HG03064 (cell line): ENCODE measurements around the gene M1AP.

ENCODE experiments used
- ATAC-seq: cut with Tn5 transposase; IDR thresholded peaks from one replicate; pipeline ENCODE4 v1.9.1; 2021; ENCODE audit warnings: low read depth; ENCODE audit not compliant: unreplicated experiment

M1AP gene

DNA sequence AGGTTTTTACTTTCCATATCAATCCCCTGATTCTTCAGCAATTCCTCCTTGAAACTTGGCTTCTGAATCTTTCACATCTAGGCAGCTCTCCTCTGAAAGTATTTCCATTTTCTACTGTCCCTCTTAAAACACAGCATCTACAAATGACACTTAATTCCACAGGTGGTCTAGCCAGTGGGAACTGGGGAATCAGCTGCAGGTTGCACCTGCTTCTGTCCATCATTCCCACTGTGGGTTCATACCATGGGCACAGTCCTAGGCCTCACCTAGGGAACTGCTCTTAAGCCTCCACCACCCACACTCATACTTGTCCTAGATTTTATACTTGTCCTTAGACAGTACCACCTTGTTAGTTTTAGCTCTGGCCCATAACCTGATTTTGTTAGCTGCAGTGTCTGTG, 96.6 kb downstream of the M1AP start:
- ATAC-seq = no peak

- ATAC-seq = no peak
Measured at GRCh38 chr2:74550231-74550630, 97.9 kb downstream of the M1AP start.

DNA sequence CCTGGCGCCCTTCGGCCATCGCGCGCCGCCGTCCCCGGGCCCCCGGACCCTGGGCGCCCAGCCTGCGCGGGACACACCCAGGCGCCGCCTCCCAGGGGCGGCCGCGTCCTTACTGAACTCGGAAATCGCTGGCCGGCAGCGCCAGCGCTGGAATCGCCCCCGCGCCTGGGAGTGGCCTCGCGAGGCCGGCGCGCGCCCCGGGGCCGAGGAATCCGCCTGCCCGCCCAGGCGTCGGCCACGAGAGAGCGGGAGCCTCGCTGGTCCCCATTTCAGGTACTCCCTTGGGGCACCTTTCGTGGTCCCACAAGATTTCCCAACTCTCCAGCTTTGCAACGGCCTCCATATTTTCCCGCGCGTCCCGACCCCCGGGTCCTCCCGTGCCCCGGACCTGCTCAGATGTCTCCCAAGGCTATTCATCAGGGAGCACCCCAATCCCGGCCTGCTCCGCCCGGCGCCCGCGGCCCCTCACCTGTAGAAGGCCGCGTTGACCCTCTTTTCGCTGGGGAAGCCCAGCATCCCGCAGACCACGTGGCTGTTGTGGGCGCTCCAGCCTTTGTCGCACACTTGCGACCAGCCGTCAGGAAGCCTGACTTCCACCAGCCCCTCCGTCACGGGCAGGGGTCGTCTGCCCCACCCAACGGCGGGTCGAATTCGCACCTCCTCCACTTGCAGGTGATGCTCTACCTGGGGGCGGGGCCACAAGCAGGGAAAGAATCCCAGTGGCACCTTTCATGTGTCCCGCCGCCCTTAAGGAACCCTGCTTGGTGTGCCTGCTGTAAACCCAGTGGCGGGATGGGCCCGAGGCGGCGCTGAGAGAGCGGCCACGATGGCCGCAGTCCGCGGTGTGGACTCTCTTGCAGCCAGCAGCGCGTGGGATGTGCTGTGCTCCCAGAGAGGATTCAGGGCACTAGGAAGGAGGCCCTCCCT, 99.0 kb downstream of the M1AP start:
- ATAC-seq = no peak

- ATAC-seq = no peak
Measured at GRCh38 chr2:74548285-74548899, 99.7 kb downstream of the M1AP start.

DNA sequence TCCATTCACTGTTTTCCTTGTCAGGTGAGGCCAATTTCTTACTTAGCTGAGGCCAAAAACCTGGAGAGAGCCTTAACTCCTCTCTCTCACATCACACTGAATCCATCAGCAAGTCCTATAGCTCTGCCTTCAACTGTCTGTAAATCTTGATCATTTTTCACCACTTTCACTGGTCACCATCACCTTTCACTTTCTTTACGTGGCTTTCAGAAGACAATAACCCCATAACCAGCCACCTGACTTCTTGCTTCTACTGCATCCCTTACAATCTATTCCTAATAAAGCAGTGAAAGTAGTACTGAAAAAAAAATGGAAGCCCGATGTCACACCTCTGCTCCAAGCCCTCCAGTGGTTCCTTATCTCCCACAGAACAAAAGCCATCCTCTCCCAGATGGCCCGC, 102.1 kb downstream of the M1AP start:
- ATAC-seq = no peak

DNA sequence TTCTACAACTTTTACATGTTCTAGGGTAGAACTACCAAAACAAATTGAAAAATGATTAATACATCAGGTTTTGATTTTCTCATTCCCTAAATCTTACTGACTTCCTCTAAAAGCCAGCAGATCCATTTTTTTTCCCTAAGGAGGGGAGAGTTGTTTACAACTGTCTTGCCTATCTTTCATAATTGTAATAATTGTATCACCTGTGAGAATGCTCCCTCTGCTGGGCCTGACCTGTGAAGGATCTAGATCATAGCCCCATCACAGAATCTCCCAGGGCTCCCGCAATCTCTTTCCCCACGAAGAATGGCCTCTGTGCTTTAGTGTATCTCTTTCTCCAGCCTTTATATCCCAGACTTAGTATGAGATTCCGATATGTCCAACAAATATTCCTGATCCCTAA, 103.5 kb downstream of the M1AP start:
- no peak for ATAC-seq

GRCh38 chr2:74542978-74543377, 105.2 kb downstream of the M1AP start:
- ATAC-seq = no peak

- no peak for ATAC-seq
Measured at GRCh38 chr2:74540291-74540690, 107.8 kb downstream of the M1AP start.

GRCh38 chr2:74538881-74539339, 109.2 kb downstream of the M1AP start:
- no peak for ATAC-seq

DNA sequence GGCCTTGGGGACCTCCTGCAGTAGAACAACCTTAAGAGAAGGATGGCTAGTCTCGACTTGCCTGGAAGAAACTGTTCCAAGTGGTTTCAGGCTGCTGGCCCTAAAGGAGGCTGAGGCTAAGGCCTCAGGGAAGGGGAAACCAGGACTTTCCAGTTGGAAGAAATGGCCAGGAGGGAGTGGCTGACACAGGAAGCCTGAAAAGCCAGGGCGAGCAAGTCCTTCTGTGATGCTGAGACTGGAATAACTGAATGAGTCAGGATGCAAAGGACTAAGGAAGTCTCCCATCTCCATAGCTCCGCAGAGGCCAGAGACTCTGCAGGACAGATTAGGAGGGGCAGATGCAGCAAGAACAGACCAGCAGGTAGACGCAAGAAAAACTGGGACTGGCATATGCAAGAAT, 111.0 kb downstream of the M1AP start:
- ATAC-seq = no peak

DNA sequence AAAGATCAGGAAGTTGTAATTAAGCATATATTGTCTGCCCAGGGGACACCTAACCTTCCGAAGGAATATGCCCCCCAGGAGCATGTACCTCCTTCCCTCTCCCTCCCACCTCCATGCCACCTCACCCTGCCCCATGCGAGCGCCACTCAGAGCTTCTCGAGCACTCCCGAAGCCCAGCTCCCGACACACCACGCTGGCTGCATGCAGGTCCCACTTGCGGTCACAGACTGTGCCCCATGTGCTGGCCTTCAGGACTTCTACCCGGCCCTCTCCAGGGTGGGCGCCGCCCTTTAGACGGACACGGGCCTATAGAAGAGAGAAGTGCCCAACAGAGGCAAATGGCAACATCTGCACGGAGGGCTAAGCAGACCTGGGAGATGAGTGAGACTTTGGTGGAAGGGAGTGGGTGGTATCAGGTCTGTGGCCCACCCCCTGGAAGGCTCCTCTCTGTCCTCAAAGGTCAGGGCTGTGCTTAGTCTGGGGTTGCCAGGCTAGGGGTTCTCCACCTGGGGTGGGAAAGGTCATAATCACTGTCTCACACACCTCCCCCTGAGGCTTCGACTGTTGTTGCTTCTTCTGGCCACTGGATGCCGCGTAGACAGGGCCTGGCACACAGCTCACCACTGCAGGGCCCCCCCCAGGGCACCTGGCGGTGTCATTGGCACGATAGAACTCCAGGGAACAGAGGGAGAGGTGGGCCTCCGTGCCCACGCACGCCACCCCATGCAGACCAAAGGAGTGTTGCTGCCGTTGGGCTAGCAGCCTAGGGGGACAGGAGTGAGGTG, 111.8 kb downstream of the M1AP start:
- ATAC-seq = no peak

- ATAC-seq = no peak
Measured at GRCh38 chr2:74535440-74535965, 112.6 kb downstream of the M1AP start.

- no peak for ATAC-seq
Measured at GRCh38 chr2:74534411-74534810, 113.7 kb downstream of the M1AP start.

- no peak for ATAC-seq
Measured at GRCh38 chr2:74533464-74533863, 114.7 kb downstream of the M1AP start.

GRCh38 chr2:74532222-74532621, 115.9 kb downstream of the M1AP start:
- ATAC-seq = no peak

- ATAC-seq = no peak
Measured at GRCh38 chr2:74531666-74532065, 116.5 kb downstream of the M1AP start.

GRCh38 chr2:74530239-74531187, 117.6 kb downstream of the M1AP start:
- ATAC-seq = no peak

DNA sequence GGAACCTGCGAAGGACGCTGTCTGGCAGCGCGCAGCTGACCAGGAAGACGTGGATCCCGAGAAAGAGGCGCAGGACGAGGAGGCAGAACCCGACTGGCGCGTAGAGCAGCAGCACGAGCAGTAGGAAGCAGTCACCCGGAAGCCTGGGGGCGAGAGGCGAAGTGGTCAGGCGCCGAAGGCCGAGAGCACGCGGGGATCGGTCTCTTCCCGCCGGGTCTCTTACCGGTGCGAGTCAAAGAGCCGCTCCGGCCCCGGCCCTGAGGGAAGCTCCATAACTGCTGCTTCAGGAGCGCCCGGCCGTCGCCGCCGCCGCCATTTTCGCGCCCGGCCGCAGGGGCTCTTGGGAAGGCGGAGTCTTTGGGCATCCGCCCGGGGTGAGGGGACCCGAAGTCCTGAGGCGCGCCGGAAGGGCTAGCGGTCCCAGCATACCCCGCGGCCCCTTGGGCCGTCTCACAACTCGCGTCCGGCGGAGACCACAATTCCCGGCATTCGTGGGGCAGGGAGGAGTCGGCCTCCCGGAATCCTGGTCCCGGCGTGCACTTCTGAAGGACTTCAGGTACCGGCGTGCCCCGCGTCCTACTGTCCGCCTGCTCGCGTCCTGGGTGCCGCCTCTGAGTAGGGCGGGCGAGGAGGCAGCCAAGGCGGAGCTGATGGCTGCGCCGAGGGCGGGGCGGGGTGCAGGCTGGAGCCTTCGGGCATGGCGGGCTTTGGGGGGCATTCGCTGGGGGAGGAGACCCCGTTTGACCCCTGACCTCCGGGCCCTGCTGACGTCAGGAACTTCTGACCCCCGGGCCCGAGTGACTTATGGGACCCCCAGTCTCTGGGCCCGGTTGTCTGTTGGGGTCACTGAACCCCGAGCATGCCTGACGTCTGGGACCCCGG, 118.5 kb downstream of the M1AP start, which contains the start of the genes AUP1 and HTRA2:
TSS of gene AUP1 (minus strand) at position 350 of the 882 bp plus-strand sequence. CDS start at position 273, 77 bp downstream.
TSS of gene HTRA2 (plus strand) at position 577 of the 882 bp plus-strand sequence. CDS start at position 651, 74 bp downstream.
- peak; percentile 76 for ATAC-seq
